HepG2 (cell line): ENCODE data around the gene SETD7. TPM values are rescaled to one million over a fixed set of nuclear protein-coding genes. Genes with fewer than 3 reads are reported as not detected.

Source experiments
- AFF4 ChIP-seq: sonication (generic); formaldehyde crosslinking; IDR thresholded peaks from 2 replicates; pipeline ENCODE4 v1.4.0; 2020; ENCODE audit warnings: missing genetic modification reagents
- CEBPB ChIP-seq: IDR thresholded peaks from 2 replicates; pipeline ENCODE4 v1.6.1; 2011; ENCODE audit warnings: low read depth, low read length, improper control_type of control experiment, borderline replicate concordance
- EZH2 ChIP-seq: conservative IDR thresholded peaks from 2 replicates; pipeline ENCODE4 v1.6.1; 2012; ENCODE audit warnings: mild to moderate bottlenecking, low read depth, low read length, moderate library complexity
- JUND ChIP-seq: sonication (generic); formaldehyde crosslinking; IDR thresholded peaks from 2 replicates; pipeline ENCODE4 v1.8.0; 2022; ENCODE audit warnings: mild to moderate bottlenecking, missing genetic modification reagents
- NFE2 ChIP-seq: sonication (generic); formaldehyde crosslinking; IDR thresholded peaks from 2 replicates; pipeline ENCODE4 v1.4.0; 2020; ENCODE audit warnings: missing genetic modification reagents
- SMAD1 ChIP-seq: sonication (generic); formaldehyde crosslinking; IDR thresholded peaks from 2 replicates; pipeline ENCODE4 v1.4.0; 2020; ENCODE audit warnings: missing genetic modification reagents, low read depth, mild to moderate bottlenecking, borderline replicate concordance
- THAP9 ChIP-seq: sonication (generic); formaldehyde crosslinking; IDR thresholded peaks from 2 replicates; pipeline ENCODE4; 2020; ENCODE audit warnings: missing genetic modification reagents, mild to moderate bottlenecking, borderline replicate concordance
- ZBTB26 ChIP-seq: IDR thresholded peaks from 2 replicates; pipeline ENCODE4 v1.6.1; 2016; ENCODE audit warnings: missing compliant biosample characterization, missing genetic modification reagents, borderline replicate concordance
- ZKSCAN1 ChIP-seq: fragments of 150-350 bp; IDR thresholded peaks from 2 replicates; pipeline ENCODE4 v1.6.1; 2014; ENCODE audit warnings: low read length
- ZNF136 ChIP-seq: sonication (generic); formaldehyde crosslinking; IDR thresholded peaks from 2 replicates; pipeline ENCODE4 v1.8.1; 2022; ENCODE audit warnings: low read depth, mild to moderate bottlenecking, moderate library complexity, missing genetic modification reagents
- ZNF800 ChIP-seq: sonication (generic); formaldehyde crosslinking; IDR thresholded peaks from 2 replicates; pipeline ENCODE4 v1.4.0; 2020; ENCODE audit warnings: missing genetic modification reagents
- ZNF83 ChIP-seq: sonication (generic); formaldehyde crosslinking; IDR thresholded peaks from 2 replicates; pipeline ENCODE4 v1.4.0; 2020; ENCODE audit warnings: missing genetic modification reagents, mild to moderate bottlenecking, borderline replicate concordance
- ZNF841 ChIP-seq: sonication (generic); formaldehyde crosslinking; IDR thresholded peaks from 2 replicates; pipeline ENCODE4 v1.8.1; 2023; ENCODE audit warnings: missing genetic modification reagents, borderline replicate concordance
- polyA plus RNA-seq, 8 experiments: library from polyadenylated mRNA; depleted of rRNA in 3 of 8; stranded (reverse) in 7 of 8; unstranded in 1 of 8; fragments of >200 nt; fragmentation: Illumina TruSeq in 4 of 8; extraction: Trizol in 4 of 8; gene quantifications; 2 replicates each; pipeline versions ENCODE4 v1.2.1 to v1.2.3, GENCODE V29; 2011 to 2016; ENCODE audit warnings: low read depth in 4 of 8, missing spikeins in 1 of 8, mixed read lengths in 1 of 8; ENCODE audit not compliant: insufficient read depth in 1 of 8
- total RNA-seq, 5 experiments: library from RNA; depleted of rRNA; stranded (reverse); fragments of >200 nt; fragmentation: Illumina TruSeq; extraction: Trizol; gene quantifications; 2 replicates each; pipeline ENCODE4 v1.2.3, GENCODE V29; 2016; ENCODE audit warnings: low read depth in 1 of 5
- TF ChIP-seq, protein P1 (sequence below): sonication (generic); formaldehyde crosslinking; IDR thresholded peaks from 2 replicates; pipeline ENCODE4 v1.9.0; 2021; ENCODE audit warnings: missing genetic modification reagents, mild to moderate bottlenecking, borderline replicate concordance
- TF ChIP-seq, protein P2 (sequence below): IDR thresholded peaks from 2 replicates; pipeline ENCODE4 v1.6.1; 2016; ENCODE audit warnings: missing compliant biosample characterization, missing genetic modification reagents, borderline replicate concordance

Gene SETD7
- total and polyA plus RNA-seq, 2 of the 13 experiments (the other 11 are each of a cell fraction or from before 2014, with no cell fraction given): 0.08 to 0.22 TPM

DNA sequence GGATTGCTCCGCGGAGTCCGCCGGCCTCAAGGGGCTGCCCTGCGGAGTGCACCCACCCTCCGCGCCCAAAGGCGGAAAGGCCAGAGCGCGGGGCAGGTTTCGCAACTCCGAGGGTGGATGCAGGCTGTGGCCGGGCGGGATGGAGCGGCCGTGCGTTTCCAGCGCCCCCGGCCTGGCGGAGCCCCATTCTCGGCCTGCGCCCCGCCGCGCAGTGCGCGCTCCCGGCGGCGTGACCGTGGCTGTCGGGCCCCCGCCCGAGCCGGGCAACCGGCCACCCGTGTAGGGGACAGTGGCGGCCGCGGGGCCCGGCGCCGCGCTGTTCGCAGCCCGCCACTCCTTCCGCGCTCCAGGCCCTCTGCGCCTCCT, 331 bp downstream of the SETD7 start (continued):
- TF ChIP-seq SMAD1: no peak
- TF ChIP-seq JUND (CRISPR knock-in tag): no peak
- TF ChIP-seq ZNF800: no peak
- TF ChIP-seq, protein P1, sequence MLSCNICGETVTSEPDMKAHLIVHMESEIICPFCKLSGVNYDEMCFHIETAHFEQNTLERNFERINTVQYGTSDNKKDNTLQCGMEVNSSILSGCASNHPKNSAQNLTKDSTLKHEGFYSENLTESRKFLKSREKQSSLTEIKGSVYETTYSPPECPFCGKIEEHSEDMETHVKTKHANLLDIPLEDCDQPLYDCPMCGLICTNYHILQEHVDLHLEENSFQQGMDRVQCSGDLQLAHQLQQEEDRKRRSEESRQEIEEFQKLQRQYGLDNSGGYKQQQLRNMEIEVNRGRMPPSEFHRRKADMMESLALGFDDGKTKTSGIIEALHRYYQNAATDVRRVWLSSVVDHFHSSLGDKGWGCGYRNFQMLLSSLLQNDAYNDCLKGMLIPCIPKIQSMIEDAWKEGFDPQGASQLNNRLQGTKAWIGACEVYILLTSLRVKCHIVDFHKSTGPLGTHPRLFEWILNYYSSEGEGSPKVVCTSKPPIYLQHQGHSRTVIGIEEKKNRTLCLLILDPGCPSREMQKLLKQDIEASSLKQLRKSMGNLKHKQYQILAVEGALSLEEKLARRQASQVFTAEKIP: no peak
- TF ChIP-seq AFF4 (CRISPR knock-in tag): no peak
- no peak for TF ChIP-seq ZNF841
- no peak for TF ChIP-seq NFE2 (CRISPR knock-in tag)
- TF ChIP-seq ZNF83 (CRISPR knock-in tag): no peak
- peak; percentile 68; the same call in 1 of the 2 replicates for TF ChIP-seq CEBPB
- TF ChIP-seq, protein P2, sequence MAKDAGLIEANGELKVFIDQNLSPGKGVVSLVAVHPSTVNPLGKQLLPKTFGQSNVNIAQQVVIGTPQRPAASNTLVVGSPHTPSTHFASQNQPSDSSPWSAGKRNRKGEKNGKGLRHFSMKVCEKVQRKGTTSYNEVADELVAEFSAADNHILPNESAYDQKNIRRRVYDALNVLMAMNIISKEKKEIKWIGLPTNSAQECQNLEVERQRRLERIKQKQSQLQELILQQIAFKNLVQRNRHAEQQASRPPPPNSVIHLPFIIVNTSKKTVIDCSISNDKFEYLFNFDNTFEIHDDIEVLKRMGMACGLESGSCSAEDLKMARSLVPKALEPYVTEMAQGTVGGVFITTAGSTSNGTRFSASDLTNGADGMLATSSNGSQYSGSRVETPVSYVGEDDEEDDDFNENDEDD (CRISPR knock-in tag): no peak
- no peak for TF ChIP-seq ZBTB26 (CRISPR knock-in tag)
- TF ChIP-seq ZKSCAN1: no peak
- peak; percentile 86; the same call in 1 of the 2 replicates for TF ChIP-seq EZH2
- no peak for TF ChIP-seq ZNF136
- no peak for TF ChIP-seq THAP9
